ENCODE results near the gene DCST2. TPM values are rescaled to one million over a fixed set of nuclear protein-coding genes. Genes with fewer than 3 reads are reported as not detected.
"Not testable (repeated sequence)": the region's sequence is repeated elsewhere in the genome, so short reads cannot be mapped to it uniquely, and the experiment has no call there.

Gene DCST2
- total RNA-seq, 6 experiments from 2014 or later, result 0.08 to 0.14 TPM; not detected in 4

- H3K4me3 Mint-ChIP-seq, result no peak overlapping the region
- no peak for DNase-seq
- peaks cover 6% of the 10 kb centered on the region for H3K4me1 Mint-ChIP-seq (ENCODE audit: low read depth)
- peak; percentile 30; the same call in 1 of the 2 replicates for TF ChIP-seq CTCF (IDR thresholded peaks at IDR 0.05)
- H3K27me3 Mint-ChIP-seq (ENCODE audit: insufficient read depth), result peaks cover 2% of the 10 kb centered on the region; the same call in 1 of the 2 replicates
- H3K27ac Mint-ChIP-seq, result no peak overlapping the region
- no peaks in the 10 kb centered on the region for H3K9me3 Mint-ChIP-seq
- no peaks in the 10 kb centered on the region for H3K36me3 Mint-ChIP-seq (ENCODE audit: low read depth)
Observed at GRCh38 chr1:154988058-154988954, 45.3 kb downstream of the DCST2 start.

GRCh38 chr1:154987326-154987725, 46.3 kb downstream of the DCST2 start:
- no peak for TF ChIP-seq CTCF (IDR thresholded peaks at IDR 0.05)
- H3K36me3 Mint-ChIP-seq (ENCODE audit: low read depth), result no peaks in the 10 kb centered on the region
- no peak overlapping the region for H3K4me3 Mint-ChIP-seq
- H3K9me3 Mint-ChIP-seq, result no peaks in the 10 kb centered on the region
- H3K4me1 Mint-ChIP-seq (ENCODE audit: low read depth), result peaks cover 6% of the 10 kb centered on the region
- H3K27ac Mint-ChIP-seq, result no peak overlapping the region
- H3K27me3 Mint-ChIP-seq (ENCODE audit: insufficient read depth), result no peaks in the 10 kb centered on the region
- no peak for DNase-seq

GRCh38 chr1:154986736-154987135, 46.8 kb downstream of the DCST2 start:
- H3K36me3 Mint-ChIP-seq (ENCODE audit: low read depth); H3K4me1 Mint-ChIP-seq (ENCODE audit: low read depth); H3K27ac Mint-ChIP-seq; DNase-seq; H3K9me3 Mint-ChIP-seq; H3K4me3 Mint-ChIP-seq; H3K27me3 Mint-ChIP-seq (ENCODE audit: insufficient read depth): not testable (repeated sequence)

GRCh38 chr1:154983776-154984466, 49.7 kb downstream of the DCST2 start:
- Mint-ChIP-seq H3K27me3 (ENCODE audit: insufficient read depth) (no peaks in the 10 kb centered on the region), H3K4me1 (ENCODE audit: low read depth) (peaks cover 12% of the 10 kb centered on the region), H3K9me3 (no peaks in the 10 kb centered on the region), H3K4me3 (no peak overlapping the region), H3K27ac (no peak overlapping the region), H3K36me3 (ENCODE audit: low read depth) (peaks cover 8% of the 10 kb centered on the region; the same call in 1 of the 2 replicates)
- DNase-seq, result no peak
- TF ChIP-seq CTCF (IDR thresholded peaks at IDR 0.05), result no peak

- Mint-ChIP-seq H3K27me3 (ENCODE audit: insufficient read depth) (no peaks in the 10 kb centered on the region), H3K27ac (no peak within 1 kb of the TSS)
Observed at GRCh38 chr1:154982897-154983648, 50.5 kb downstream of the DCST2 start, which contains the start of gene FLAD1. TSS of gene FLAD1 (plus strand) at chr1:154983344. CDS start at chr1:154983695, 351 bp downstream.

More at GRCh38 chr1:154982897-154983648, 50.5 kb downstream of the DCST2 start, which contains the start of gene FLAD1:
- TF ChIP-seq CTCF (IDR thresholded peaks at IDR 0.05), result no peak
- Mint-ChIP-seq H3K9me3 (no peaks in the 10 kb centered on the region), H3K4me1 (ENCODE audit: low read depth) (peaks cover 12% of the 10 kb centered on the region), H3K36me3 (ENCODE audit: low read depth) (peaks cover 8% of the 10 kb centered on the region; the same call in 1 of the 2 replicates), H3K4me3 (no peak within 1 kb of the TSS)
- DNase-seq, result peak; percentile 100
